Omental fat pad (tissue), 4 donors: Measurements from ENCODE around the gene ADAMTS12. TPM values are rescaled to one million over a fixed set of nuclear protein-coding genes. Genes with fewer than 3 reads are reported as not detected.

Experiments used
- ATAC-seq: fragments of 150-250 bp; one replicate; pipeline ENCODE4 v1.9.1; 2016; ENCODE audit warnings: mild to moderate bottlenecking, moderate library complexity; ENCODE audit not compliant: low FRiP score
- DNase-seq: peaks from one replicate; pipeline ENCODE4 v3.0.0-alpha.2; 2019; ENCODE audit warnings: low spot score
- CTCF ChIP-seq, 3 donors: fragments of 450-650 bp; IDR thresholded peaks; one replicate each; pipeline ENCODE4 v1.5.1; 2016 to 2017; ENCODE audit warnings: antibody characterized with exemption in 3 of 3, mild to moderate bottlenecking in 3 of 3, moderate library complexity in 2 of 3
- total RNA-seq, 4 donors: library from RNA; depleted of rRNA; stranded (reverse); fragments of >200 nt; gene quantifications; one replicate each; pipeline ENCODE4 v1.1.0, GENCODE V29; 2016

The ADAMTS12 gene
- total RNA-seq, 4 donors from 2014 or later = 17.5 to 42.9 (median 24.0) TPM

- no peak for TF ChIP-seq CTCF (IDR thresholded peaks at IDR 0.05)
- DNase-seq (no peak), ATAC-seq (no peak)
These were observed 205.7 kb downstream of the ADAMTS12 start for GRCh38 chr5:33685873-33686755.

GRCh38 chr5:33684496-33685159, 207.2 kb downstream of the ADAMTS12 start:
- DNase-seq (no peak), ATAC-seq (no peak)
- TF ChIP-seq CTCF (IDR thresholded peaks at IDR 0.05) = no peak

- TF ChIP-seq CTCF (IDR thresholded peaks at IDR 0.05) = no peak
- DNase-seq = no peak
- ATAC-seq = no peak
These were observed 212.0 kb downstream of the ADAMTS12 start for GRCh38 chr5:33679791-33680190.

- no peak for ATAC-seq
- no peak for DNase-seq
- no peak for TF ChIP-seq CTCF (IDR thresholded peaks at IDR 0.05)
These were observed 215.8 kb downstream of the ADAMTS12 start for GRCh38 chr5:33675958-33676464.

- ATAC-seq = no peak
- TF ChIP-seq CTCF (IDR thresholded peaks at IDR 0.05) = no peak
- DNase-seq = no peak
These were observed 220.0 kb downstream of the ADAMTS12 start for GRCh38 chr5:33671700-33672291.

GRCh38 chr5:33662722-33663427, 228.9 kb downstream of the ADAMTS12 start:
- ATAC-seq (no peak), DNase-seq (no peak)
- TF ChIP-seq CTCF (IDR thresholded peaks at IDR 0.05) = no peak
